Hematopoietic multipotent progenitor cell treated with erythropoietin and hydrocortisone succinate and interleukin-3 and kit ligand, for 8 days (in vitro differentiated cells): ENCODE results near the gene FAM133A.

Source experiments
- DNase-seq: peaks from one replicate; pipeline ENCODE4 v3.0.0-alpha.2; 2015

Gene FAM133A

GRCh38 chrX:93673869-93674271, at the start of gene FAM133A:
Gene FAM133A, plus strand, starts transcription at chrX:93674206. Its CDS starts 35,214 bp downstream, at chrX:93709420.
- no peak for DNase-seq

- DNase-seq, result no peak
These were observed 36.4 kb upstream of the FAM133A start for GRCh38 chrX:93637591-93637990.

DNA sequence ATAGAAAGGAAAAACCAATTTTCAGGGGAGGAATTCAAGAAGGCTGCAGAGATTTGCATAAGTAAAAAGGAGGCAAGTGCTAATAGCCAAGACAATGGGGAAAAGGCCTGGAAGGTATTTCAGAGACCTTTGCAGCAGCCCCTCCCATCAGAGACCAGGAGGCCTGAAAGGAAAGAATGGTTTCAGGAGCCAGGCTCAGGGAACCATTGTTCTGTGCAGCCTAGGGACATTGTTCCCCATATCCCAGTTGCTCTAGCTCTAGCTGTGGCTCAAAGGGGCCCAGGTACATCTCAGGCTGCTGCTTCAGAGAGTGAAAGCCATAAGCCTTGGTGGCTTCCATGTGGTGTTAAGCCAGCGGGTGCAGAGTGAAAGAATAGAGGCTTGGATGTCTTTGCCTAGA, 24.6 kb upstream of the FAM133A start:
- no peak for DNase-seq

- no peak for DNase-seq
These were observed 13.4 kb upstream of the FAM133A start for GRCh38 chrX:93660575-93660974.

- peak; percentile 17 for DNase-seq
These were observed 744 bp upstream of the FAM133A start, which contains the start of gene NAP1L3 for GRCh38 chrX:93673056-93673868. Gene NAP1L3, minus strand, starts transcription at chrX:93673578. Its CDS starts 274 bp downstream, at chrX:93673304.

GRCh38 chrX:93695981-93696380, 22.0 kb downstream of the FAM133A start:
- DNase-seq, result no peak

DNA sequence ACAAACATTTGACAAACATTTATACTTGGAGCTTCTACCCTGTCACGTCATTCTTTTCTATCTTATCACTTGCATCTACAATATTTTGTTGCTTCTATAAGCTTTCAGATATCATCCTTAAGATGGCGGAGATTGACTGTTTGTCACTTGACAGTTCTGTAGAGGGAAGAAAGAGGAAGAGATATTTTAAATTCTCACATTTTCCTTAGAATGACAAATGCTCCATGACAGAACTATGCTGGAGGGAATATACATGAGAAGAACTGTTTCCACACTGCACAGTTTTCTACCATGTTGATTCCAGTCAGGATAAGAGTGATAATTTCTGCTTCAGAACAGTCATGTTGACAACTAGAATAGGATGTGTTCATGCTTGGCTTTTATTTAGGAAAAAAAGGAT, 29.7 kb downstream of the FAM133A start:
- DNase-seq, result no peak

- no peak for DNase-seq
These were observed 37.1 kb downstream of the FAM133A start for GRCh38 chrX:93711076-93711475.

DNA sequence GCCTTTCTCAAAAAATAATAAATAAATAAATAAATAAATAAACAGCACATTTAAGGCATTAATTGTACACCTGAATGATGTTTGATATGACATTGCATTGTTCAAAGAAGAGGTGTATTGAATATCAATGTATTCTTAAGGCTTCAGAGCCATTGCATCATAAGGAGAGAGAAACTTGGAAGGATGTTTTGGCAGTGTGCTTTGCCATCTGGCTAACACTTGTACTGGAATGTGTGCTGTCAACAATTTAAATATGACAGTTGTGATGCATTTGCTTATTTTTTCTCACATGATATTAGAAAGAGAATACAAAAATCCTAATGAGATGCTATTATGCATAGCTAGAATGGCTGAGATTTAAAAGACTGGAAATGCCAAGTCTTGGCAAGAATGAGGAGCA, 67.8 kb downstream of the FAM133A start:
- no peak for DNase-seq

DNA sequence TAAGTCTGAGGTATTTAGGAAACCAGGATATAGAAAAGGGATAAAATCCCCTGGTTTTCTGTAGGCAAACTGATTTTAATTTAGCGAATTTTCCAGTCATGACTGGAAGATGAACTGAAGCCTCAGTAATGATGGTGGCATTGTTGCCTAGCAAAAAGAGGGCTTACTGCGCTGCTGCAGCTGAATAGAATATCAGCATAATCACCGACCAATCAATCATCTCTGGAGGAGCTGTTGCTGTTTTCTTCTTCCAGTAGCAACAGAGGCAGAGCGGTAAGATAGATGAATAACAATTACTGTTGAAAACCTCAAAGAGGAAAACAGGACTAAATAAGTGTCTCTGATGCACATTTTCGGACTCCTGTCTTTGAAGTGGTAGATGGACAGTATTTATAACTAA, 86.2 kb downstream of the FAM133A start:
- no peak for DNase-seq
